GM21367 (cell line): Measurements from ENCODE around the gene MYOD1.

Experiments used
- ATAC-seq: cut with Tn5 transposase; IDR thresholded peaks from one replicate; pipeline ENCODE4 v1.9.1; 2021; ENCODE audit not compliant: unreplicated experiment

The MYOD1 gene

DNA sequence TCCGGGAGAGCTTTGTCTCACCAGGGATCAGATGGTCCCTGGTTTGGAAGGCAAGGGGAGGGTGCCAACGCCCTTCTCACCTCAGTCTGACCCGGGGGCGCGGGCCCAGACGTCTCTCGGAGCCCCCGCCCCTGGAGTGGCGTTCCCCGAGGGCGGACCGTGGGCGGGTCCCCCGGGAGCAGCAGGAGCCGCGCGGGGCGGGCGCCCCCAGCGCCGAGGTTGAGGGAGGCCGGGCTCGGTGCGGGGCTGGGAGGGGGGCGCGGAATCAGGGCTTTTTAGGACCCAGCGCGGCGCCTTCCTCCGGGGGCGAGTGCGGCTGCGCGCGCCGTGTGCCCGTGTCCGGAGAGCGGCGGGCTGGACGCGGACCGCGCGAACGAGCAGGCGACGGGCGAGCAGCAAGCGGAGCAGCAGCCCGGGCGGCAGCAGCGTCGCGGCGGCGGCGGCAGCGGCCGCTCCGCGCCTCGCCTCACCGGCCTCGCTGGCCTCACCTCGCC, 15.1 kb downstream of the MYOD1 start, which contains the start of gene KCNC1:
TSS of gene KCNC1 (plus strand) at position 364 of the 494 bp plus-strand sequence. CDS start 1,222 bp downstream, outside the sequence.
- ATAC-seq, result no peak

DNA sequence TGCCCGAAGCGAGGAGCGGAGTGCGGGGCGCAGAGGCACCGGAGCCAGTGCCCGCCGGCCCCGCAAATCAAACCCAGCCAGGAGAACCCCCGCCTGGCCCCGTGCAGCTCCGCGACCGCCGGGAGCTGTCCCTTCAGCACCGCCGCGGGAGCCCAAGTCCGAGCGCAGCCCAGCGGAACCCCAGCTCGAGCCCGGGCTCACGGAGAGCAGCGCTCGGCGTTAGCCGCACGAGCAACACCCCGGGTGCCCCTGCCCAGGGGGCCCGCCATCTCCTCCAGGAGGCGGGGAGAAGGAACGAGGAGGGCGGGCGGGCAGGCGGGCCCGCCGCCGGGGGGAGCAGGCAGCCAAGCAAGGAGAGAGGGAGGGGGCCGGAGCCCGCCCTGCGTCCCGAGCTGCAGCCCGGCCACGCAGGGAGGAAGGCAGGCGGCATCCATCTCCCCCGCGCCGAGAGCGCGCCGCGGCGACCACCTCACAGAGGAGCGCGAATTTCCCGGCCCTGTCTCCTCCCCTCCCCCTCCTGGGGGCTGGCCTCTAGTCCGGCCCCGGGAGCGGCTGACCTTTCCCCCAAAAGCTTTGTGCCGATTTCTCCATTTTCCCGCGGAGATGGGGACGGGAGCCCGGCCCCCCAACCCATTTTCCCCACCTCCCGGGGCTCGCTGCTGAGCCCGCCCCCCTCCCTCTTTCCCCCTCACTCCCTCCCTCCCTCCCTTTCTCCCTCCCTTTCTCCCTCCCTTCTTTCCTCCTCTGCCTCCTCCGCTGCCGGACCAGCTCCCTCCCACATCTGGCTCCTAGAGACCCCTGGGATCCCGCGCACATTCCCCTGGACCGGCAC, 15.8 kb downstream of the MYOD1 start:
- ATAC-seq, result no peak

DNA sequence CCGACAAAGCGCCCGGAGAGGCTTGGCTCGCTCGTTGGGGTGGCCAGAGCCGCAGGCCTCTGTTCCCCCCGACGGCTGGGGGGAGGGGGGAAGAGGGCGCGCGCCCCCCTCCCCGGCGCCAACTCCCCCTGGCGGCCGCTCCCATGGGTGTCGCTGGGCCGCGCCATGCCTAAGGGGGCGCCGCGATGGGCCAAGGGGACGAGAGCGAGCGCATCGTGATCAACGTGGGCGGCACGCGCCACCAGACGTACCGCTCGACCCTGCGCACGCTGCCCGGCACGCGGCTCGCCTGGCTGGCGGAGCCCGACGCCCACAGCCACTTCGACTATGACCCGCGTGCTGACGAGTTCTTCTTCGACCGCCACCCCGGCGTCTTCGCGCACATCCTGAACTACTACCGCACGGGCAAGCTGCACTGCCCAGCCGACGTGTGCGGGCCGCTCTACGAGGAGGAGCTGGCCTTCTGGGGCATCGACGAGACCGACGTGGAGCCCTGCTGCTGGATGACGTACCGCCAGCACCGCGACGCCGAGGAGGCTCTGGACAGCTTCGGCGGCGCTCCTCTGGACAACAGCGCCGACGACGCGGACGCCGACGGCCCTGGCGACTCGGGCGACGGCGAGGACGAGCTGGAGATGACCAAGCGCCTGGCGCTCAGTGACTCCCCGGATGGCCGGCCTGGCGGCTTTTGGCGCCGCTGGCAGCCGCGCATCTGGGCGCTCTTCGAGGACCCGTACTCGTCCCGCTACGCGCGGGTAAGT, 16.6 kb downstream of the MYOD1 start:
- ATAC-seq, result no peak

DNA sequence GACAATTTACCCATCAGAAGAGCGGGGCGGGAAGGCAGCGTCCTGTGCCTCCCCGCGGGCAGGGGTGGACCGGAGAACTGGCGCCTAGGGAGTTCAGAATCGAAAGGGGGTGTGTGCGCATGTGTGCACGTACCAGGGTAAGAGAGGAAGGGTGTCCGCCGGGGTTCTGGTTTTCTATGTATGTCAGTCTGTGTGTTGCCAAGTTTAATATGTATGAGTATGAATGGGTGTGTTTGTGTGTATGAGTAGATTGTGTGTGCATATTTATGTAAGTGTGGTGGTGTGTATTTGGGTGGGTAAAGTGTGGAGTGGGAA, 17.2 kb downstream of the MYOD1 start:
- ATAC-seq, result no peak

DNA sequence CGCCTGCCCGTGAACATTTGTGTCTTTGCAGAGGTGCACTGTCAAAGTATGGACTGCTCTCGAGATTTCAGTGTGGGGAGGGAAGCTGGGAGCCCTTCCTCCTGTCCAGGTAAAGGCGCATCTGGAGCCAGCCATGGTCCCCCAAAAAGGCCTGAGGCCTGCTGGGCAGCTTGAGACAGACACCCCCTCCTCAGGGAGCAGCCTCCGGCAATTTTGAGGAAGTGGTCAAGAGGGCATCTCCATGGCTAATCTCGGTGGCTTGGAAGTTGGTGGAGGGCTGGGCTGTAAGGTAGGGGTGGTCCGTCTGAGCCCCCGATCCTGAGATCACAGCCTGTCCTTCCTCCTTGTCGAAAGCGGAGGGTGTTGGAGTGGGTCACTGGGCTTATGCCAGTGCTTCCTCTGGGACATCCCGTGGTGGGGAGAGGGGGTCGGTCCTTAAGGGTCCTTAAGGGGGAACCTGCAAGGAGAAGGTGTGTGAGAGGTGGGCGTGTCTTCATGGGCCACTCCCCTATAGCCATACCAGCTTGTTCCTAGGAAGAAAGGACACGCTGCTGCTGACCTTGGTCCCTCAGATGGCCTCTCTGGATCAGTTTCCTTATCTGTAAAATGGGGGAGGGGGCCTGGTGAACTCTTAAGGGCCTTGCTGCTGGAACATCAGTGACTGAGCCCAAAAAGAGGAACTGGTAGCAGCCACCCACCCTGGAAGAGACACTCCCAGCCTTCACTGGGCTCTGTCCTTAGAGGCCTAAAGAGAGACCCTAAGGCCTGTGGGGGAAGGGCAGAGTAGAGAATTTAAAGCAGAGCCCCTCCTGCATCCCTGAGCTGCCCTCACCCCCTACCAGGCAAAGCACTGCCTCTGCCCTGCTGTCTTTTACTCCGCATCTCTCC, 17.8 kb downstream of the MYOD1 start:
- no peak for ATAC-seq

DNA sequence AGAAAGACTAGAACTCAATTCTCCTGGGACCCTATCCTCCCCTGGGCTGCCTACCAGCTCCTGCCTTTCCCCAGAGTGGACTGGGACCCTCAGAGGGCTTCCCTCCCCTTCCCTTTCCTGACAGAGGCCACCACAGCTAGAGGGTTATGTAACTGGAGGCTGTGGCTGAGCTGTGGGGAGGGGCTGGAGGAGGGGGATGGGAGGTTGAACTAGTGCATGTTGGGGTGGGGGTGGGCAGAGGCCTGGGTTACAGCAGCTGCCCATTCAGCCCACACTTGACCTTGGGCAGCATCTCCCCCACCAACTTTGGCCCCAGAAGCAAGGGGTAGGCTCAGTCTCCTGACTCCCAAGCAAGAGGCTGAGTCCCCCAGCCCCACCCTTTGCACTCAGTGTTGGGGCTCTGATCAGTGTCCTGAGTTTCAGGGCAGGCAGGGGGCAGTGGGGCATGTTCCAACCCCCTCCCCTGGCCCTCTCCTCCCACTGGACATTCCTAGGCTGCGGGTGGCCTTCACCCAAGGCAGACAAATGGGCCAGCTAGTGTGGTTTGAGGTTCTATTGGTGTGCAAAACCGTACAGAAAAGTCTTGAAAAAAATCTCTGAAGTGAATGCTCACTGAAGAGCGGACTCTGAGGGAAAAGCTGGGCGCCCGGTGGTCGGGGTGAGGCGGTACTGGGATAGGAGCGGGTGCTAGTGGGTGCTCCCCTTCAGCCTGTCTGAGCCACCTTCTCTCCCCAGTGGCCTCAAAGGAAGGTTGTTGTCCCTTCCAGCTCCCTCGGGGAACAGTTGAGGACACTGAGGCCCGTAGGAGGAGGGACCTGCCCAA, 19.0 kb downstream of the MYOD1 start:
- ATAC-seq, result no peak

DNA sequence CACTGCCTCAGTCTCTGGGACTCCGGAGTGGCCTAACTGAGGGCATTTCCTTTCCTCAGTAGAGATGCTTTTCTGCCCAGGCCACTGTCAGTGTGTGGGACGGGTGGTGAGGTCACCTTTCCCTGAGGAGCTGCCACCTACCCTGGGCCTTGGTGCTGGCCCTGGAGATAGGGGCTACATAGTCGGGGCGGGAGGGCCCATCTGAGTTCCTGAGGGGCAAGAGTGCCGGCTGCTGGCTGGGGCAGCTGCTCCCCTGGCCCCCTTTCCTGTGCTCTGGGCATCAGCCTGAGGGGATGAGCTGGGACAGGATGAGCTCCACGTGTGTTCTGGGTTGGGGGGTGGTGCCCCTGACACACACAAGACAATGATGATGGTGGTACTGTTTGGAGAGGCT, 20.6 kb downstream of the MYOD1 start:
- no peak for ATAC-seq

DNA sequence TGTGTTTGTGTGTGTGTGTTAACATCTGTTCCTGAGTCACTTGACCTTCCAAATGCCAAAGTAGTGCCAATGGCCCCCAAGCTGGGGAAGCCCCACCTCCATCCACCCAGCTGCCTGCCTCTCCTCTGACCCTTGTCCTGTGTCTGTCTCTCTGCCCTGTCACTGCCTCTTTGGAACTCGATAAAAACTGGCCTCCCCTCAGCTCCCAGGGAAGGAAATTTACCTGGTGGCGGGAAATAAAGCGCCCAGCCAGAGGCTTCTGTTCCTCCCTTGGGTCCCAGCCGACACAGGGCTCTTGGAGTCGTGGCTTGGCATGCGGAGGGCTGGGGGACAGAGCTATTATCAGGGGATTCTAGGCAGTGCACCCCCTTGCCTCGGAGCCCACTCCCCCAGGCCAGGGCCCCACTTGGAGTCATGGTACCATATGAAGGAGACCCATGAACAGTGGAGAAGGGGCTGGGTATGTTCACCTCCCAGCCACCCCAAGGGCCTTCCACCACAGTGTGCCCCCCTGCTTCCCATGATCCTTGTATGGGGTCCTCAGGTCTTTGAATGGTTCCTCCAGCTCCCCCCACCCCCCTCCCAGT, 21.4 kb downstream of the MYOD1 start:
- ATAC-seq, result no peak

DNA sequence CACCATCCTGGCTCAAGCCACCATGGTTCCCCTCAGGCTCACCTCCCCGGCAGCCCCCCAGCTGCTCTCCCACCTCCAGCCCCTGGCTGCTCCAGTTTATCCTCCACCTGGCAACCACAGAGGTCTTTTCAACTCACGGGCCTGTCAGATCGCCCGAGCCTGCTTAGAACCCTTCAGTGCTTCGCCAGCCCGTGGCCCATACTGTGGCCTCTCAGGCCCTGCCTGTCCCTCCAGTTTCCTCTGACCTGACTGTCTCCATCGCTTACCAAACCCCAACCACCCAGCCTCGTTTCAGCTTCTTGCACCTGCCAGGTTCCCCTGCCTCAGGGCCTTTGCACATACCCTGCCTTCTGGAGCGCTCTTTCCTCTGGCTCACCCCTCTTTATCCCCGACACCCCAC, 22.1 kb downstream of the MYOD1 start:
- ATAC-seq, result no peak

DNA sequence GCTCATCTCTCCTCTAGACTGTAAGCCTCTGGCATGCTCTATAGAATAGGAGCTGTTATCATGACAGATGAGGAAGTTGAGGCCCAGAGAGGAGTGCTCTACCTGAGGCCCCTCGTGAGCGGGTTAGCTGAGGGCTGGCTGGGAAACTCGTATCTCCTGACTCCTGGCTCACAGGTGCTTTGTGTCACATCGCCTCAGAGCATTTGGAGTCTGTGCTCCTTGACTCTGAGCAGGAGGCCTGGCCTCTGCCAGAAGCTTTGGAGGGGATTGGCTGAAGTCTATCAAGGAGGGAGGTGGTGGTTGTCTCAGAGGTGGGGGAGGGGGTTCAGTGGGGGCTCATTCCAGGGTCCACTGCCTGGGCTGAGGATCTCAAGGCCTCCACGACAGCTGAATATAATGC, 22.6 kb downstream of the MYOD1 start:
- ATAC-seq, result no peak

DNA sequence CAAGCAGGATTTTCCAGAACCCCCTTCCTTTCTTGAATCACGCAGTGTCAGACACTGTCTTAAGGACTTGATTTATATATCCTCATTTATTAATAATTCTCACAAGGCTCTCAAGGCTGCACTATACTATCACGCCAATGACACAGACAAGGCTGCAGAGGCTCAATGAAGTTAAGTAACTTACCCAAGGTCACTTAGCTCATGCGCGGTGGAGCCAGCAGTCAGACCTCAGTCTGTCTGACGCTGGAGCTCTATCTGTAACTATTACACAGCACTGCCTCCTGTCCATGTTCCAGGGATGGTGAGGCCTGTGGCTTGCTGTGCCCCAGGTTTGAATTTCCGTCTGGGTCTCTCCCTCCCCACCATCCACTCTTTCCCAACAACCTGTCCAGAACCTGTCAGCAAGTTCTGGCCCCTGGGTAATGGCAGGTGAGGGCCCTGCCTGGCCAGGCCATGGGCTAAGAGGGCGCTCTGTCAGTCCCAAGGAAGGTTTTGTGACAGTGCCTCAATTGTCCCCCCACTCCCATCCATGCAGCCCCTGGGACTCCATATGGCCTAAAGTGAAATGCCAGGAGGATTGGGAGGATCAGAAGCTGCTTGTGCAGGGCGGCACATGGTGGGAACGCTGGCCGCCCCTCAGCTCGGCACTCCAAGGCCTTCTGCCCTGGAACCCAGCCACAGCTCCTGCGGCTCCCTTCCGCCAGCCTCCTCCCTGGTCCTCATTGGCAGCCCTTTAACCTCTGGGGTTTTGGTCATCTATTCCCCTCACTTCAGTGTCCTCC, 23.8 kb downstream of the MYOD1 start:
- no peak for ATAC-seq

DNA sequence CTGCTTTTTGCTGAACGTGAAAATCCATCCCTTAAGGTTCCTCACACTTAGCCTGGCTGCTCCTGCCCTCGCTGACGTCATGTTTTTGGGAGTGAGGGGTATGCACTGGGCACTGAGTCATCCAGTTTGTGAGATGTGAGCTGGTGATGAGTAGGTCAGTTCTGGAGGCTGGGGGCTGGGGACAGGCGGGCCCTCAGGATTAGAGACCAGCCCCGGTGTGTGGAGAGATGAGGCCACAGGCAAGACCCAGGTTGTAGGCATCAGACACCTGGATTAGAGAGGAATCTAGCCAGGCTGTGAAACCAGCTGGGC, 24.4 kb downstream of the MYOD1 start:
- ATAC-seq, result no peak

DNA sequence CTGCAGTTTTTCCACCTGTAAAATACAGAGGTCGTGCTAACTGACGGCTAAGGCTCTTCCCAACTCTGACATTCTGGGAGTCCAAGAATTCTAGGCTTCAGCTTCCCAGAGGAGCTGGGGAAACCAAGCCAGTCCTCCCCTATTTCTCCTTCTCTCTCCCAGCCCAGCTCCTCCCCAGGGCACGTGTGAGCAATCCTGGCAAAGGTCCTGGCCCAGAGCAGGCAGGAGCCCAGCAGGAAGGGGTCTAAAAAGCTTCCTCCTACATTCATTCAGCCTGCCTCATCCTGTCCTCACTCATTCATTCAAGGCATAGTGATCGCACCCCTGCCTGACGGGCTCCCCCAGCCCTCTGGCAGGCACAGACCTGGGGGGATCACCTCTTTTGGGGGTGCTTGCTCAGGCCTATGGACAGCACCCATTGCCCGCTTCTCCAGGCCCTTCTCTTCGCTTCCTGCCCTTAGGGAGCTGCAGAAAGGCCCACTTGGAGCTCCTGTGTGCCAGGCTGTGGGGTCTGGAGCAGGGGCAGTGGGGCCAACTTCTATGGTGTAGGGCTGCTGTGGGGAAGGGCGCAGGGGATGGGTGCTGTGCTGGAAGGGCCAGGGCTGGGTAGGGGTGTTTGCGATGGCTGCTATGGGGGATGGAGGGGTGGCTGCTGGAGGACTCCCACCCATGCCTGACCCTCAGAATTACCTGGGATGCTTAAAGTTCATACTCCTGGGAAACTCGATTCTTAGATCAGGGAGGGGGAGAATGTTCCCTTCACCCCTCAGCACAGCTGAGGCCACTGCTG, 25.0 kb downstream of the MYOD1 start:
- no peak for ATAC-seq

DNA sequence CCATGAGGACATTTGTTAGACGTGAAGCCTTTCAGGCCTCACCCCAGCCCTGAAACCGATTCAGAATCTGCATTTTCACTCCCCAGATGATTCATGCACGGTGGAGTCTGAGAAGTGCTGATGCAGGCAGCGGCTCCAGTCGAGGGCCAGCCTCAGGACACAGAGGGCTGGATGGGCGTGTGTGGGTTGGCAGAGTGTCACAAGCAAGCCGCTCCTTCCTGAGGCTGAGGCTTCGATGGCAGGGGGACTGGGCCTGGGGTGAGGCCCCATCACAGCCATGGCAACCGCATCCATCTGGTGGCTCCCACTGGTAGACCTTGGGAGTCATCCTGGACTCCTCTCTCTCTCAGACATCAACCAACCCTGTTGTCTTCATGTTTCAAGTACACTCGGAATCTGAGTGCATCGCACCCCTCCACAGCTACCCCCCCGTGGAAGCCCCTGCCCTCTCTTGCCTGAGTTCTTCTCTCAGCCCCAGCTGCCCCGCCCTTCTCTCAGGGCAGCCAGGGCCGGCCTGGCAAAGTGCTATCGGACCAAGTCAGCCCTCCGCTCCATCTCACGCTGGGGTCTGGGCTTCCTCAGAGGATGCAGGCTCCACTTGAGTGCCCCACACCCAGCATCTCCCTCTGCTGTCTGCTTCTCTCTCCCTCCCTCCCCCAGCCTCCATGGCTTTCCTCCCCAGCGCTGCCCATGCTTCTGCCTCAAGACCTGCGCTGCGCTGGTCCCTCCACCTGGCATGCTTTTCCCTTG, 25.8 kb downstream of the MYOD1 start:
- no peak for ATAC-seq

DNA sequence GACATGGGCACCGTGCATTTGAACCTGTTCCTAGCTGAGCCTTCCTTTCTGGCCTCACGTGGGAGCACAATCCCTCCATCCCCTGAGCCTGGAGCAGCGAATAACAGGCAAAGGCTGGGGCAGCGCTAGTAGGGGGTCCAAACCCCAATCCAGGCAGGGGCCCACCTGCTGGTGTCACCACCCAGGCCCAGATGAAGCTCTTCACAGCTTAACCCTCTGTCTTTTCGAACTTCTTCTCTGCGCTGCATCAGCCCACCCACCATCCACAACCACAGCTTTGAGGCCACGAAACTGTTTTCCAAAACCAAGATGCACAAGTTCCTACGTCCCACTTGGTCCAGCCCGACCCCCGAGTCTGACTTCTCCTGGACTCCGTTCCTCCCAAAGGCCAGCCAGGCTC, 26.7 kb downstream of the MYOD1 start:
- no peak for ATAC-seq

DNA sequence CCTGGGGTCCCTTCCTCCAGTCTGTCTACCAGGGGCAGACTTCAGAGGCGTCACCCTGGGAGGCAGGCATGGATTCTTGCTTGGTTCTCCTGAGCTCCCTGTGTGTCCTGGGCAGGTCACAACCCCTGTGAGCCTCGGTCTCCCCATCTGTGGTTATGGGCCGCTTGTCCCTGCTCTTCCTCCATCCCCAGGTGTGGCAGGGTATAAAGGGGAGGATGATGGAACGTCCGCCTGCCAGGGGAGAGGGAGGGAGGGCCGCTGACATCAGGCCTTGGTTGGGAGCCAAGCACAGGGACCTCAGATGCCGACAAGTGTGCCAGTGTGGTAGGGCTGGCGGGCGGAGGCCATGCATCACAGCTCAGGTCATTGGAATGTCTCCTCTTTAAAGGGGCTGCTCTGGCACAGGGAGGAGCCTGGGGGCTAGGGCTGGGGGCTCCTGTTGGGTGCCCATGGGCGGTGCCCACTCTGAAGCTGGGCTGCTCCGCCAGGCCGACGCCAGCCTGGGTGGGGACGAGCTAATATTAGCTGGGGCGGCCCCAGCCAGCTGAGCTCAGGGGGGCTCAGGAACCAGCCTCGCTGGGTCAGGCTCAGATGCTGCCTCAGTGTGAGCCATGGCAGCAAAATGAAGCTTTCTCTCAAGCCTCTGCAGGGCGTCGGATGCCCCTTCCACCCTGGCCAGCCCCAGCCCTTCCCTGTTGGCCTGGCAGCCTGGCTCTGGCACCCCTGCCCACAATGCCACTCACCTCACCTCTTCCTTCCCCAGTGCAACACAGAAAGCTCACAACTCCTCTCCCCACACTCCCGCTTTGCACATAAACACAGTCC, 28.0 kb downstream of the MYOD1 start:
- ATAC-seq, result no peak

DNA sequence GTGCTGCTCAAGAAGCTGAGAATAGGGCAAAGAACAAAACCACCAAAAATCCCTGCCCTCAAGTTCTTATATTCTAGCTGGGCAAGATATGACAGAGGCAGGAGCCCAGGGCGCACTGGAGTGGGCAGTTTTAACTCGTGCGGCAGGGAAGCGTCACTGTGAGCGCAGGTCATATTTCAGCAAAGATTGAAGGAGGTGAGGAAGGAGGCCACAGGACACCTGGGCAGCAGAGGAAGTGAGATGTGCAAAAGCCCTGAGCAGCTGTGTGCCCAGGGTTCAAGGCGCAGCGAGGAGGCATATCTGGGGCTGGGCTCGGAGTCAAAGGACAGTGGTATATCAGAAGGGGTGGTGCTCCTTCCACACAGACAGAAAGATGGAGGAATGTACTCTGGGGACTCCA, 28.7 kb downstream of the MYOD1 start:
- no peak for ATAC-seq
